Left lung (tissue), 10 donors: ENCODE data around the gene OAS2. TPM values are rescaled to one million over a fixed set of nuclear protein-coding genes. Genes with fewer than 3 reads are reported as not detected.

ENCODE experiments used
- ATAC-seq: fragments of 200-7000 bp; cut with Tn5 transposase; one replicate; pipeline ENCODE4 v1.9.1; 2020; ENCODE audit warnings: moderate library complexity
- DNase-seq, 4 donors: peaks; one replicate each; pipeline ENCODE4 v3.0.0-alpha.2; 2013 to 2020
- H3K27ac ChIP-seq, 2 donors: fragments of 200-600 bp; sonication (generic) in 1 of 2; one replicate each; pipeline versions ENCODE4 v1.5.0 to v1.8.0; 2020 to 2021
- H3K27me3 ChIP-seq, 2 donors: fragments of 200-600 bp; sonication (generic) in 1 of 2; one replicate each; pipeline versions ENCODE4 v1.5.0 to v1.8.0; 2020 to 2021
- H3K36me3 ChIP-seq, 2 donors: fragments of 200-600 bp; sonication (generic) in 1 of 2; one replicate each; pipeline versions ENCODE4 v1.5.0 to v1.8.0; 2020 to 2021
- H3K4me1 ChIP-seq, 2 donors: fragments of 200-600 bp; one replicate each; pipeline ENCODE4 v1.8.0; 2021
- H3K4me3 ChIP-seq, 2 donors: fragments of 200-600 bp; sonication (generic) in 1 of 2; one replicate each; pipeline versions ENCODE4 v1.5.0 to v1.8.0; 2020 to 2021; ENCODE audit warnings: mild to moderate bottlenecking in 1 of 2
- H3K9me3 ChIP-seq, 2 donors: fragments of 200-600 bp; sonication (generic) in 1 of 2; one replicate each; pipeline versions ENCODE4 v1.5.0 to v1.8.0; 2020 to 2021
- CTCF ChIP-seq, 2 donors: fragments of 200-600 bp; sonication (generic) in 1 of 2; IDR thresholded peaks; one replicate each; pipeline versions ENCODE4 v1.5.0 to v1.8.0; 2021; ENCODE audit warnings: antibody characterized with exemption in 2 of 2
- intact Hi-C, 2 donors: fragments of 100-400 bp; cut with DNase I; formaldehyde crosslinking; loops; one replicate each; pipeline versions ENCODE4 v1.11.2 to v1.14.2; 2022
- polyA plus RNA-seq, 6 donors: library from polyadenylated mRNA; unstranded; fragments of 120-200 nt; gene quantifications; one replicate each; pipeline ENCODE4 v1.2.1, GENCODE V29; 2013; ENCODE audit not compliant: insufficient read length in 6 of 6
- total RNA-seq, 2 donors: library from RNA; stranded (reverse); fragmentation: NEBNext Ultra II Directional; extraction: Animal tissue kit (Norgen Biotek cat#: 25700); gene quantifications; one replicate each; pipeline ENCODE4 v1.2.1, GENCODE V29; 2021
- donor health status: DM: no; HTN: yes; CAD: no.
- donor health status: DM: no; HTN: no; CAD: no.

The OAS2 gene
- total and polyA plus RNA-seq, 8 donors, result 5.5 to 35.3 (median 10.3) TPM

GRCh38 chr12:113002676-113003075, 24.4 kb downstream of the OAS2 start:
- TF ChIP-seq CTCF (IDR thresholded peaks at IDR 0.05), result no peak
- no peak for ATAC-seq
- Histone ChIP-seq H3K27ac (no peak overlapping the region), H3K27me3 (no peaks in the 10 kb centered on the region), H3K36me3 (peaks cover 0 to 88% of the 10 kb centered on the region in 2 donors), H3K4me1 (no peaks in the 10 kb centered on the region), H3K4me3 (no peak overlapping the region), H3K9me3 (no peaks in the 10 kb centered on the region)
- DNase-seq, result no peak
- intact Hi-C loops, result no loop called here

- intact Hi-C loops, result no loop called here
These were observed 25.3 kb downstream of the OAS2 start for GRCh38 chr12:113003636-113004035.

GRCh38 chr12:113005762-113006161, 27.4 kb downstream of the OAS2 start:
- ATAC-seq, result no peak
- intact Hi-C loops, result no loop called here

More at GRCh38 chr12:113003636-113004035, 25.3 kb downstream of the OAS2 start:
- Histone ChIP-seq H3K36me3 (peaks cover 0 to 88% of the 10 kb centered on the region in 2 donors), H3K4me1 (no peaks in the 10 kb centered on the region), H3K27ac (no peak overlapping the region), H3K4me3 (no peak overlapping the region), H3K27me3 (no peaks in the 10 kb centered on the region), H3K9me3 (no peaks in the 10 kb centered on the region)
- no peak for TF ChIP-seq CTCF (IDR thresholded peaks at IDR 0.05)
- no peak for ATAC-seq
- DNase-seq, result no peak

GRCh38 chr12:113006206-113006605, 27.9 kb downstream of the OAS2 start:
- Histone ChIP-seq H3K36me3 (peaks cover 0 to 88% of the 10 kb centered on the region in 2 donors), H3K9me3 (peaks cover 0 to 9% of the 10 kb centered on the region in 2 donors), H3K4me3 (no peak overlapping the region), H3K27me3 (no peaks in the 10 kb centered on the region), H3K27ac (no peak overlapping the region), H3K4me1 (no peaks in the 10 kb centered on the region)
- no peak for TF ChIP-seq CTCF (IDR thresholded peaks at IDR 0.05)
- intact Hi-C loops, result no loop called here
- ATAC-seq, result no peak
- DNase-seq, result no peak

More at GRCh38 chr12:113005762-113006161, 27.4 kb downstream of the OAS2 start:
- DNase-seq, result no peak
- Histone ChIP-seq H3K27me3 (no peaks in the 10 kb centered on the region), H3K27ac (no peak overlapping the region), H3K36me3 (peaks cover 0 to 88% of the 10 kb centered on the region in 2 donors), H3K4me3 (no peak overlapping the region), H3K9me3 (peaks cover 0 to 4% of the 10 kb centered on the region in 2 donors), H3K4me1 (no peaks in the 10 kb centered on the region)
- no peak for TF ChIP-seq CTCF (IDR thresholded peaks at IDR 0.05)

GRCh38 chr12:113006641-113007040, 28.3 kb downstream of the OAS2 start:
- TF ChIP-seq CTCF (IDR thresholded peaks at IDR 0.05), result no peak
- H3K36me3 ChIP-seq, result peaks cover 0 to 93% of the 10 kb centered on the region in 2 donors
- ATAC-seq (no peak), DNase-seq (no peak)
- no peak overlapping the region for H3K4me3 ChIP-seq
- H3K27me3 ChIP-seq, result no peaks in the 10 kb centered on the region
- H3K4me1 ChIP-seq, result no peaks in the 10 kb centered on the region
- H3K27ac ChIP-seq, result no peak overlapping the region
- H3K9me3 ChIP-seq, result peaks cover 0 to 12% of the 10 kb centered on the region in 2 donors
- intact Hi-C loops, result no loop called here
